Measurements from ENCODE around the gene CDH12. TPM values are rescaled to one million over a fixed set of nuclear protein-coding genes. Genes with fewer than 3 reads are reported as not detected.

Gene CDH12
- total RNA-seq, 3 donors from 2014 or later = not detected

DNA sequence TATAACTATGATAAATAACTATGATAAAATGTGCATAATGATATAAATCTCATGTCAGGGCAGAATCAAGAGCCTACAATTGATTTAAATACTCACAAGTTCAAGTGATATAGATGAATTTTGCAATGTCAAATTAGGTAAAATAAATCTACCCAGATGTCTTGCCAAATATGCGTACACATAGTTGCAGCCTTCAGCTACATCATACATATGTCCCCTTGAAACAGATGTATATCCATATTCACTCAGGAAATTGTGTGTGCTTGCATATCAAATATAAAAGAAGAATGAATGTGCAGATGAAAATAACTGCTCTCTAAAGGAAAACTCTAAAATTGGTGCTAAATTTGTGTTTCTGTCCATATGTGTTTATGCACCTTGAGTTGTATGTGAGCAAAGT lies 130.7 kb downstream of the CDH12 start:
- Mint-ChIP-seq H3K27me3 (ENCODE audit: low read depth) (no peaks in the 10 kb centered on the region), H3K4me3 (no peak overlapping the region), H3K36me3 (ENCODE audit: insufficient read depth) (no peaks in the 10 kb centered on the region), H3K9me3 (peaks cover 40% of the 10 kb centered on the region), H3K4me1 (ENCODE audit: low read depth) (no peaks in the 10 kb centered on the region)
- no peak for DNase-seq
- no peak for ATAC-seq

DNA sequence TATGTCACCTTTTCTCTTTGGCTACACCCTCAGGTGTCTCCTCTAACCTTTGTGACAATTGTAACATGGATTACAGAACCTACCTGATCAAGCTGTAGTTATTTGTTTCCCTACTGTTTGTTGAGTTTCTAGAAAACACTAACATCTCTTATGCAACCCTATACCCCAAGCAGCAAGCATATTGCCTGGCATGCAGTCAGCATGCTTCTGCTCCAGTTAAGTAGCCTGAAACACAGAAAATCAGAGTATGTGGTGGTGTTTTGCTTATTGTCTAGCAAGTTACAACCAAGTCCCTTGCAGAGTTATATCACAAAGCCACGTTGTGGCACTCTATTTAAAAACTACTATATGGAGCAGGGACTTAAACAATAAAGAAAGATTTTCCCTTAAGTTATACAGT lies 131.1 kb downstream of the CDH12 start:
- Mint-ChIP-seq H3K27me3 (ENCODE audit: low read depth) (no peaks in the 10 kb centered on the region), H3K4me3 (no peak overlapping the region), H3K4me1 (ENCODE audit: low read depth) (no peaks in the 10 kb centered on the region), H3K9me3 (peaks cover 41% of the 10 kb centered on the region), H3K36me3 (ENCODE audit: insufficient read depth) (no peaks in the 10 kb centered on the region)
- DNase-seq (no peak), ATAC-seq (no peak)

DNA sequence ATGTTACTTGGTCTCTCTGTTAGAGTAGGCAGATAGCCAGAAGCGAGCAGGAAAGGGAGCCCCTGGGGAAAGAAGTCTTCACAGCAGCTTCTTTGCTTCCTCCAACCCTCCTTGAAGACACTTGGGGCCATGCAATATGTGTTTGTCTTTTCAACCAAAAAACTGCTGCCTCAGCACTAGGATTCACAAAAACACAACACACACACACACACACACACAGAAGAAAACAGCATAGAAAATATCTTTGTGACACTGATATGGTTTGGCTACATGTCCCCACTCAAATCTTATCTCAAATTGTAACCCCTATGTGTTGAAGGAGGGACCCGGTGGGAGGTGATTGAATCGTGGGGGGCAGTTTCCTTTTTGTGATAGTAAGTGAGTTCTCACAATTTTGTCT lies 133.3 kb downstream of the CDH12 start:
- H3K4me3 Mint-ChIP-seq = no peak overlapping the region
- no peaks in the 10 kb centered on the region for H3K4me1 Mint-ChIP-seq (ENCODE audit: low read depth)
- no peak for DNase-seq
- no peaks in the 10 kb centered on the region for H3K27me3 Mint-ChIP-seq (ENCODE audit: low read depth)
- no peaks in the 10 kb centered on the region for H3K36me3 Mint-ChIP-seq (ENCODE audit: insufficient read depth)
- ATAC-seq = no peak
- H3K9me3 Mint-ChIP-seq = peaks cover 34% of the 10 kb centered on the region

DNA sequence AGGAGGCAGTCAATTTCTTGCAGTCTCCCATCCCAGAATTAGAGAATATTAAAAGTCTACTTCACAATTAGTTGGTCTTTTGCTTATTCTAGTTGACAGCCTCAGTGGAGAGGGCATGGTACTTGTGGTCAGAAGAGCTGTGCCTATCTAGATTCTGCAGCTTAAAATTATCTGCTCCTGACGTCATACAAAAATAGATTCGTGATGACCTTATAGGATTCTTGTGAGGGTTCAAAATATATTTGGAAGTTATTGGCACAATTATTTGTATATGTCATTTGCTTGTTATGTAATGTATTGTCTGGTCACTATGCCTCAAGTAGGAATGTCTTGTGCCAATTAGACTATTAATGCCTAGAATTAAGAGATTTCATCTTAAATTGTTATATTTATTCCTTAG lies 142.5 kb downstream of the CDH12 start:
- no peaks in the 10 kb centered on the region for H3K36me3 Mint-ChIP-seq (ENCODE audit: insufficient read depth)
- DNase-seq (no peak), ATAC-seq (no peak)
- no peaks in the 10 kb centered on the region for H3K4me1 Mint-ChIP-seq (ENCODE audit: low read depth)
- no peaks in the 10 kb centered on the region for H3K27me3 Mint-ChIP-seq (ENCODE audit: low read depth)
- H3K9me3 Mint-ChIP-seq = peaks cover 10% of the 10 kb centered on the region
- H3K4me3 Mint-ChIP-seq = no peak overlapping the region

GRCh38 chr5:22709743-22710142 lies 143.4 kb downstream of the CDH12 start:
- H3K27me3 Mint-ChIP-seq (ENCODE audit: low read depth) = no peaks in the 10 kb centered on the region
- no peak for ATAC-seq
- H3K9me3 Mint-ChIP-seq = peaks cover 10% of the 10 kb centered on the region
- no peak overlapping the region for H3K4me3 Mint-ChIP-seq
- no peaks in the 10 kb centered on the region for H3K36me3 Mint-ChIP-seq (ENCODE audit: insufficient read depth)
- DNase-seq = no peak
- no peaks in the 10 kb centered on the region for H3K4me1 Mint-ChIP-seq (ENCODE audit: low read depth)

- H3K9me3 Mint-ChIP-seq = peaks cover 7% of the 10 kb centered on the region
- H3K27me3 Mint-ChIP-seq (ENCODE audit: low read depth) = no peaks in the 10 kb centered on the region
- H3K36me3 Mint-ChIP-seq (ENCODE audit: insufficient read depth) = no peaks in the 10 kb centered on the region
Observed at GRCh38 chr5:22708770-22709328, 144.3 kb downstream of the CDH12 start.

DNA sequence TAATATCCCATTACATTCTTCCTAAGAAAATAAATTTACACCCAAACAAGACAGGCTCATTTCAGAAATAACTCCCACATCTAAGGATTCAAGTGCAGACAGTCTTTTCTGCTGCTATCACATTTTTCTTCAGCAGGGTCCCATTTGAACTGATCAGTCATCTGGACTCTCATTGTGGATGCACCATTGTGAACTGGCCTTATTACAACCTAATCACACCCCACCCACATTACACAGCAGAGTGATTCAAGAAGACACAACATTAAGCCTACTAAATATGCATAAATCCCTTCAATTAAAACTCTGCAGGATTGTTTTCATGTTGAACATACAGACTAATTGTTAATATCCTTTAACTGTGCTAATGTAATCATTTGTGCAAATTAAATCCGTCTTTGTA lies 146.2 kb downstream of the CDH12 start:
- Mint-ChIP-seq H3K27me3 (ENCODE audit: low read depth) (no peaks in the 10 kb centered on the region), H3K9me3 (peaks cover 7% of the 10 kb centered on the region), H3K4me3 (no peak overlapping the region), H3K36me3 (ENCODE audit: insufficient read depth) (no peaks in the 10 kb centered on the region), H3K4me1 (ENCODE audit: low read depth) (no peaks in the 10 kb centered on the region)
- ATAC-seq (no peak), DNase-seq (no peak)

More at GRCh38 chr5:22708770-22709328, 144.3 kb downstream of the CDH12 start:
- no peak for ATAC-seq
- DNase-seq = no peak
- Mint-ChIP-seq H3K4me3 (no peak overlapping the region), H3K4me1 (ENCODE audit: low read depth) (no peaks in the 10 kb centered on the region)

GRCh38 chr5:22699319-22699718 lies 153.8 kb downstream of the CDH12 start:
- Mint-ChIP-seq H3K4me3 (no peak overlapping the region), H3K9me3 (no peaks in the 10 kb centered on the region), H3K4me1 (ENCODE audit: low read depth) (no peaks in the 10 kb centered on the region), H3K36me3 (ENCODE audit: insufficient read depth) (no peaks in the 10 kb centered on the region), H3K27me3 (ENCODE audit: low read depth) (no peaks in the 10 kb centered on the region)
- ATAC-seq (no peak), DNase-seq (no peak)

GRCh38 chr5:22693121-22693520 lies 160.0 kb downstream of the CDH12 start:
- no peak overlapping the region for H3K4me3 Mint-ChIP-seq

DNA sequence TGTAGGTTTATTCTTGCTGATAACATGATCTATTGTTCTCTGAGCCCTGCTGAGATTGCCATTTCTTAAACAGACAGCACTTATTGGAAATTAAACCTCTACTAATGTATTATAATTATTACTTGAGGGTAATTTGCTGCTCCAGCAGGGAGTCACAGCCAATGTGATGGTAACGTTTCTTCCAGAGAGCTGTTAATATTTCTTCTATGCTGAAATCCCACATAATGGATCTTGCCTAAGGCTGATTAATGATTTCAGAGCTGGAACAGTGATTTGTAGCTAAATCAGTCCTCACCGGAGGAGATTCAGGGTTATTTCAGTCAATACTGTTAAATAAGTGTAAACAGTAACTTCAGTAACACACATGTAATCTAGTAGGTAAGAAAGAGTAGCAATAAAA lies 170.1 kb downstream of the CDH12 start:
- ATAC-seq = no peak
- Mint-ChIP-seq H3K9me3 (no peaks in the 10 kb centered on the region), H3K4me3 (no peak overlapping the region), H3K27me3 (ENCODE audit: low read depth) (no peaks in the 10 kb centered on the region), H3K36me3 (ENCODE audit: insufficient read depth) (no peaks in the 10 kb centered on the region), H3K4me1 (ENCODE audit: low read depth) (no peaks in the 10 kb centered on the region)
- no peak for DNase-seq

More at GRCh38 chr5:22693121-22693520, 160.0 kb downstream of the CDH12 start:
- Mint-ChIP-seq H3K4me1 (ENCODE audit: low read depth) (no peaks in the 10 kb centered on the region), H3K9me3 (peaks cover 4% of the 10 kb centered on the region), H3K27me3 (ENCODE audit: low read depth) (no peaks in the 10 kb centered on the region), H3K36me3 (ENCODE audit: insufficient read depth) (no peaks in the 10 kb centered on the region)
- DNase-seq = no peak
- no peak for ATAC-seq

DNA sequence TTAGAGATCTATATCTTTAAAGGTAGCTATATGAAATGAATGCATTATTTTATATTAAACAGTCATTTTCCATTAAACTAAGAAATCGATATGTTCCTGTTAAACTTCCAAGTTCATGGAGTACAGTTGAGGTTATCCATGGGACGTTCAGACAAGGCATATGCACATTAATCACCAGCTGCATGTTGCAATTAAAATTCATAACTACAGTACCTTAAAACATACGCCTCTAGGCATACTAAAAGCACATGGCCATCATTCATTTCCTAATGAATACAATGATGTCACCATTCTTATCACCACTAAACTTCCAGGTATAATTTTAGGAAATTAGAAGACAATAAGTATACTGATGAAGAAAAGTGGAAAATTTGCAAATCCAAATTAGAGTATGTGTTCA lies 174.3 kb downstream of the CDH12 start:
- no peaks in the 10 kb centered on the region for H3K27me3 Mint-ChIP-seq (ENCODE audit: low read depth)
- H3K9me3 Mint-ChIP-seq = peaks cover 9% of the 10 kb centered on the region
- H3K36me3 Mint-ChIP-seq (ENCODE audit: insufficient read depth) = no peaks in the 10 kb centered on the region

DNA sequence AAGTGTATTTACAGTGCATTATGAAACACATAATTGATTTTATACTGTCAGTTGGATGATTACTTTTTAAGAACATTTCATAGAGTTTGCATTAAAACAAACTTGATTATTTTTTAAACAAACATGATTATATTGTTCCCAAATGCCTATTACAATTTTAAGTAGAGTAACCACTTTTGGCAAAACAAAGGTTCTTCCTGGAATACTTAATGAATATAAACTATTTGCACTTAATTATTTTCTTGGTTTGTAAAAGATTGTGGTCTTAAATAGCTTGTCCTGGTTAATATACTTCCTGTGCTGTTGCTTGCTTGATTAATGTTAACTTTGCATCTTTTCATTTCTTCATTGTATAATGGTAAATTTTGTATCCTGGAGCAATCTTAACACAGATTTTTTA lies 180.0 kb downstream of the CDH12 start:
- H3K9me3 Mint-ChIP-seq = peaks cover 13% of the 10 kb centered on the region
- DNase-seq = no peak
- no peak for ATAC-seq
- no peak overlapping the region for H3K4me3 Mint-ChIP-seq
- no peaks in the 10 kb centered on the region for H3K4me1 Mint-ChIP-seq (ENCODE audit: low read depth)
- H3K27me3 Mint-ChIP-seq (ENCODE audit: low read depth) = no peaks in the 10 kb centered on the region
- H3K36me3 Mint-ChIP-seq (ENCODE audit: insufficient read depth) = no peaks in the 10 kb centered on the region

More for the DNA sequence above, 174.3 kb downstream of the CDH12 start:
- ATAC-seq (no peak), DNase-seq (no peak)
- no peaks in the 10 kb centered on the region for H3K4me1 Mint-ChIP-seq (ENCODE audit: low read depth)
- no peak overlapping the region for H3K4me3 Mint-ChIP-seq

DNA sequence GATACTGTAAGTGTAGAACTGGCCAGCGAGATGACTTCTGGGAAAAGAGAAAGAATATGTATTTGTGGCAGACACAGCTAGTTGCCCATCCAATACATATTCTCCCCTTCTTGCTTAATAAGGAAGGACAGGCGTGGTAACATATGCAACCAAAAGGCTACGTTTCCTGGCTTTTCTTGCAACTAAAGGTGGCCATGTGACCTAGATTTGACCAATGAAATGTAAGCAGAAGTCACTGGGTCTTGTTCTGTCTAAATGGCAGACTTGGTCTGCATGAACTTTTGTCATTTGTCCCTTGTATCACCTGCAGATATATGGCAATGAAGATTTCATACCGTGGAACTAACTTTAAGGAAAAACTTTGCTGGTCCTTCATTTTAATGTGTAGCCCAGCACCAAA lies 183.8 kb downstream of the CDH12 start:
- Mint-ChIP-seq H3K4me3 (no peak overlapping the region), H3K4me1 (ENCODE audit: low read depth) (no peaks in the 10 kb centered on the region), H3K9me3 (peaks cover 21% of the 10 kb centered on the region), H3K36me3 (ENCODE audit: insufficient read depth) (no peaks in the 10 kb centered on the region), H3K27me3 (ENCODE audit: low read depth) (no peaks in the 10 kb centered on the region)
- ATAC-seq (no peak), DNase-seq (no peak)

DNA sequence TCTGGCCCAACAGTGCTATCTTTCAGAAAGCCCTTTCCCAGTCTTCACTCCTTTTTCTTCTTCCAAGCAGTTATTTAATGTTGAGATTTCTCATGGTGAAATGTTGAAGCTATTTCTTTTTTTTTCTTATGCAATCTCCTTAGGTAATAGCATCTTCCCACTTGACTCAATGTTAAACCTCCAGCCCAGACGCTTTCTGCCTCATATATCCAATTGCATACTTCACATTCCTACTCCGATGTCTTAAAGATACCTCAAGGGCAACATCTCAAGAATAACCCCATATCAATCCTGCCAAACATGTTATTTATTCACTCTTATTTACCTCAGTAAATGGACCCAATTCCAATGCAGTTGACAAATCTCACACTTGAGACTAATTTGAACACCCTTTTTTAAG lies 187.3 kb downstream of the CDH12 start:
- ATAC-seq (no peak), DNase-seq (no peak)
- Mint-ChIP-seq H3K36me3 (ENCODE audit: insufficient read depth) (no peaks in the 10 kb centered on the region), H3K27me3 (ENCODE audit: low read depth) (no peaks in the 10 kb centered on the region), H3K4me1 (ENCODE audit: low read depth) (no peaks in the 10 kb centered on the region), H3K9me3 (peaks cover 20% of the 10 kb centered on the region), H3K4me3 (no peak overlapping the region)

DNA sequence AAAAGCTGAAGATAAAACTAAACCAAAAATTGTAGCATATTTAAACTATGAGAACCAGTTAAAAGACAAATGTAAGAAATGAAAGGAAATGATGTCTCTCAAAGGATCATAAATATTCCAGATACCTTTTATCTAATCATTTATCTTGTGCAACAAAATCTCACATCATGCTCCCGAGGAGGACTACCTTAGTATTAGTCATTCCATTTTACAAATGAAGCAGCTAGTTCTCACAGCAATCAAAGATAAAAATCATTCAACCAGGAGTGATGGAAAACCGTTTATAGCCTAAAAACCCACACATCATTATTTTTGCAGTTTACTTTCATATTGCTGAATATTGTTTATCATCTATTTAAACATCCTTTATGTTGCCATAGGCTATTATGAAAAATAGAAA lies 190.0 kb downstream of the CDH12 start:
- Mint-ChIP-seq H3K36me3 (ENCODE audit: insufficient read depth) (no peaks in the 10 kb centered on the region), H3K4me1 (ENCODE audit: low read depth) (no peaks in the 10 kb centered on the region), H3K9me3 (peaks cover 19% of the 10 kb centered on the region), H3K27me3 (ENCODE audit: low read depth) (no peaks in the 10 kb centered on the region), H3K4me3 (no peak overlapping the region)
- ATAC-seq (no peak), DNase-seq (no peak)

- Mint-ChIP-seq H3K4me1 (ENCODE audit: low read depth) (no peaks in the 10 kb centered on the region), H3K36me3 (ENCODE audit: insufficient read depth) (no peaks in the 10 kb centered on the region), H3K4me3 (no peak overlapping the region), H3K9me3 (peaks cover 23% of the 10 kb centered on the region), H3K27me3 (ENCODE audit: low read depth) (no peaks in the 10 kb centered on the region)
- no peak for ATAC-seq
- DNase-seq = no peak
Observed at GRCh38 chr5:22662391-22662790, 190.8 kb downstream of the CDH12 start.

All from activated T-cell treated with anti-CD3 and anti-CD28 coated beads, Interleukin-2, amount 50 U/mL, for 4 hours (primary cell).